WERI-Rb-1 (cell line): ENCODE data around the gene PFDN2.

ENCODE experiments used
- DNase-seq: peaks from one replicate; pipeline ENCODE4 v3.0.0-alpha.2; 2020
- H3K27ac ChIP-seq: fragments of 250-450 bp; sonication (Bioruptor Pico); 2 replicates; pipeline ENCODE4 v1.5.1; 2020; ENCODE audit warnings: mild to moderate bottlenecking, moderate library complexity
- H3K27me3 ChIP-seq: fragments of 250-450 bp; sonication (Bioruptor Pico); 2 replicates; pipeline ENCODE4 v1.5.1; 2021; ENCODE audit warnings: mild to moderate bottlenecking, low read depth, moderate library complexity; ENCODE audit not compliant: insufficient read depth, severe bottlenecking
- H3K36me3 ChIP-seq: fragments of 250-450 bp; sonication (Bioruptor Pico); 2 replicates; pipeline ENCODE4 v1.5.1; 2020; ENCODE audit warnings: mild to moderate bottlenecking, moderate library complexity
- H3K4me3 ChIP-seq: 2 replicates; pipeline ENCODE4 v1.5.1; 2011; ENCODE audit warnings: low read depth, mild to moderate bottlenecking, control low read depth, low read length
- H3K9me3 ChIP-seq: fragments of 250-450 bp; sonication (Bioruptor Pico); 2 replicates; pipeline ENCODE4 v1.5.1; 2021; ENCODE audit warnings: mild to moderate bottlenecking, moderate library complexity; ENCODE audit not compliant: severe bottlenecking
- TF ChIP-seq, protein P1 (sequence below): IDR thresholded peaks from 2 replicates; pipeline ENCODE4 v1.5.1; 2011; ENCODE audit warnings: low read depth, mild to moderate bottlenecking, control low read depth, inconsistent platforms, low read length

Gene PFDN2, protein sequence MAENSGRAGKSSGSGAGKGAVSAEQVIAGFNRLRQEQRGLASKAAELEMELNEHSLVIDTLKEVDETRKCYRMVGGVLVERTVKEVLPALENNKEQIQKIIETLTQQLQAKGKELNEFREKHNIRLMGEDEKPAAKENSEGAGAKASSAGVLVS

DNA sequence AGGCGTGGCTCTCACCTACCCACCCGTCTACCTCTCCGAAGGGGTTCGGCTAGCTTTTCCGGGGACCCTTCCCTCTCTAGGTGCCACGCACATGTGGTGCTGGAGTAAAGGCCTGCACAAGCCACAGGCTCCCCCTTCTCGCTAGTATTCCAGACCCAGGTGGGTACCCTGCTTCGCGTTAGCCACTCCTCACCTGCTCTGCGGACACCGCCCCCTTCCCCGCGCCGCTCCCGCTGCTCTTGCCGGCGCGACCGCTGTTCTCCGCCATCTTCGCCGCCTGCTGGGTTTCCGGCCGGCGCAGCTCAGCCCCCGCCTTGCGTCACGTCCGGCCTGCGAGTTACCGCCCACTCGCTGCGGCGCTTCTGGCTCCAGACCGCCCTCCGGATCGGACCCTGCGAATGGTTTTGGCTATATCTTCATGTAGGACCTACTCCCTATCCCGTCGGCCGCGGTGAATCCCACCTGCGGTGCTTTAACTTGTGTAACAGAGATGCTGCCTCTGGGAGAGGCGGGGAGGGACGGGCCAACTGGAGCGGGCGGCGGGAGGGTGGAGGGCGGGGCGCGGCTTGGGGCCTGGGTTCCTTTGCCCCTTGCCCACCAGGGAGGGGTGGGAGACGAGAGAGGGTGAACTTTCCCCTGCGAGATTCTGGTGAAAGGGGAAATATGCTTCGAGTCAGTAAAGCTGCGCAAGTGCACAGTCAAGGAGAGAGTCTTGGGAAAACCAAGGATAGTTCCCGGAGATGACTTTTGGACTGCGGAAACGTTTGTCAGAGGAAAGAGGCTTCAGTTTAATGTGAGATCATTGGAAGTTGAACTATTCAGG, at the start of gene PFDN2, which contains the start of gene NIT1:
Gene PFDN2, minus strand, starts transcription at position 279 of the 823 bp plus-strand sequence. Its CDS starts 11 bp downstream, at position 268.
Gene NIT1, plus strand, starts transcription at position 347 of the 823 bp plus-strand sequence. Its CDS starts 72 bp downstream, at position 419.
- Histone ChIP-seq H3K27me3 (no peaks in the 10 kb centered on the region), H3K27ac (peak within 1 kb of the TSS; percentile 84), H3K9me3 (no peaks in the 10 kb centered on the region), H3K4me3 (peak within 1 kb of the TSS; percentile 59), H3K36me3 (peaks cover 65% of the 10 kb centered on the region)
- TF ChIP-seq, protein P1, sequence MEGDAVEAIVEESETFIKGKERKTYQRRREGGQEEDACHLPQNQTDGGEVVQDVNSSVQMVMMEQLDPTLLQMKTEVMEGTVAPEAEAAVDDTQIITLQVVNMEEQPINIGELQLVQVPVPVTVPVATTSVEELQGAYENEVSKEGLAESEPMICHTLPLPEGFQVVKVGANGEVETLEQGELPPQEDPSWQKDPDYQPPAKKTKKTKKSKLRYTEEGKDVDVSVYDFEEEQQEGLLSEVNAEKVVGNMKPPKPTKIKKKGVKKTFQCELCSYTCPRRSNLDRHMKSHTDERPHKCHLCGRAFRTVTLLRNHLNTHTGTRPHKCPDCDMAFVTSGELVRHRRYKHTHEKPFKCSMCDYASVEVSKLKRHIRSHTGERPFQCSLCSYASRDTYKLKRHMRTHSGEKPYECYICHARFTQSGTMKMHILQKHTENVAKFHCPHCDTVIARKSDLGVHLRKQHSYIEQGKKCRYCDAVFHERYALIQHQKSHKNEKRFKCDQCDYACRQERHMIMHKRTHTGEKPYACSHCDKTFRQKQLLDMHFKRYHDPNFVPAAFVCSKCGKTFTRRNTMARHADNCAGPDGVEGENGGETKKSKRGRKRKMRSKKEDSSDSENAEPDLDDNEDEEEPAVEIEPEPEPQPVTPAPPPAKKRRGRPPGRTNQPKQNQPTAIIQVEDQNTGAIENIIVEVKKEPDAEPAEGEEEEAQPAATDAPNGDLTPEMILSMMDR = no peak
- DNase-seq = peak; percentile 93

DNA sequence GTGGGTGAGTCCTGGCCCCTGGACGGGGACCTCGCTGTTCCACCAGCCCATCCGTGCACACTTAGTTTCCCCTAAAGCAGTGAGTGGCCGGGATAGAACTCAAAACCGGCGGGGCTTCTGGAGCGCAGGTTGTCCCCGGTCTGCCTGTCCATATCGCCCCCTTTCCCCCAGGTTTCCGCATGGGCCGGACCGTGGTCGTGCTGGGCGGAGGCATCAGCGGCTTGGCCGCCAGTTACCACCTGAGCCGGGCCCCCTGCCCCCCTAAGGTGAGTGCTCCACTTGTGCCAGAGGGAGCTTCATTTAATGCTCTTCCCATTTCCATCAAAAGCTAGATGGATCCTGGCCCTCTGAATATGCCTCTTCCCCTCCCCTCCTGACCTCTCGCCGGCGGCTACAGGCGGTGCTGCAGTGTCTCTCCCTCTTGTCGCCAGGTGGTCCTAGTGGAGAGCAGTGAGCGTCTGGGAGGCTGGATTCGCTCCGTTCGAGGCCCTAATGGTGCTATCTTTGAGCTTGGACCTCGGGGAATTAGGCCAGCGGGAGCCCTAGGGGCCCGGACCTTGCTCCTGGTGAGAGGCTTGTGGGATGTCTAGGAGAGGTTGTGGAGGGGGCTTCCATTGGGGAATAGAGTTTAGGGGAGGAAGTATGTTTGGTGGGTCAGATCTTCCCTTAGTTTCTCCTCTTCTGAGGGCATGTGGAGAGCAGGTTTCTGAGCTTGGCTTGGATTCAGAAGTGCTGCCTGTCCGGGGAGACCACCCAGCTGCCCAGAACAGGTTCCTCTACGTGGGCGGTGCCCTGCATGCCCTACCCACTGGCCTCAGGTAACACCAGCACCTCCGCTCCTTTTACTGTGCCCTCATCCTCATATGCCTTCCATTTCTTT, 49.1 kb upstream of the PFDN2 start:
- peak; percentile 68 for DNase-seq
- peak overlapping the region; percentile 57 for H3K27ac ChIP-seq
- TF ChIP-seq, protein P1 = no peak
- peaks cover 71% of the 10 kb centered on the region for H3K36me3 ChIP-seq
- peak overlapping the region; percentile 68 for H3K4me3 ChIP-seq
- H3K27me3 ChIP-seq = no peaks in the 10 kb centered on the region
- no peaks in the 10 kb centered on the region for H3K9me3 ChIP-seq

DNA sequence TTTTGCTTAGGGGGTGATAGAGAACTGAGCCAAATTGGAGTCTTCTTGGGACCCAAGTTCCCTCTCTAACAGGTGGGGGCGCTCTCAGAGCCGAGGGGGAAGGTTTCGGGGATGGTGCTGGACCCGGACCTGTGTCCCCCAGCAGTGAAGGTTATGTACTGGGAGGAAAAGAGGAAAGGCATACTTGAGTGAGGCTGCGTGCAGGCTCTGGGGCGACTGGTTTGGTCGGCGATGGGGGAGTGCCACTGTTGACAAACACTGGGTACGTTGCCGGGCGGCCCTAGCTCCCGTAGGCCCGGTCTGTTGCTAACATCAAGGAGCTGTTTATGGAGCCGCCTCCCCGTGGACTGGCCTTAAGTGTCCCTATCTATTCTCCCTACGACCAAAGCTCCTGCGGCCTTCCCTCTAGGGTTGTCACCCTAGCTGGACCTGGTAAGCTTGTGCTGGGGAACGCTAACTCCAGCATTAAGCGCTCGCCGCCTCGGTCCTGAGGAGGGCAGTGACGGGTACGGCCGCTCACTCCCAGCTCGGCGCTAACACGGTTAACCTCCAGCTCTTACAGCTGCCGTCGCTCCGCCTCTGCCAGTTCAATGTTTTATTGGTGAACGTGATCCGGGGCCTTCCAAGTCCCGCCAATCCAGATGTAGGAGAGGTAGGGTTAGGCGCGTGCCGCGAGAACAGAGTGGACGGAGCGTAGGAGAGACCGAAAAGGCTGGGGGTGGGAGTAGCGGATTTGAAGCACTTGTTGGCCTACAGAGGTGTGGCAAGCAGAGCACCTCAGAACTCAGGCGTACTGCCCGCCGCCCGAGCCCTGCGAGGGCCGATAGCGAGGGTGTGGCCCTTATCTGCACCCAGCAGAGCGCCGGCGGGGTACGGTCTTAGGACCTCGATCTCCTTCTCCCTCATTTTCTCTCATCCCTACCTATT, 48.2 kb upstream of the PFDN2 start, which contains the start of gene PPOX:
Gene PPOX, plus strand, starts transcription at position 685 of the 927 bp plus-strand sequence. CDS start 422 bp downstream, outside the sequence.
- Histone ChIP-seq H3K9me3 (no peaks in the 10 kb centered on the region), H3K36me3 (peaks cover 68% of the 10 kb centered on the region), H3K27ac (peak within 1 kb of the TSS; percentile 61), H3K27me3 (no peaks in the 10 kb centered on the region), H3K4me3 (peak within 1 kb of the TSS; percentile 68)
- TF ChIP-seq, protein P1 = peak; percentile 74
- DNase-seq = peak; percentile 100

DNA sequence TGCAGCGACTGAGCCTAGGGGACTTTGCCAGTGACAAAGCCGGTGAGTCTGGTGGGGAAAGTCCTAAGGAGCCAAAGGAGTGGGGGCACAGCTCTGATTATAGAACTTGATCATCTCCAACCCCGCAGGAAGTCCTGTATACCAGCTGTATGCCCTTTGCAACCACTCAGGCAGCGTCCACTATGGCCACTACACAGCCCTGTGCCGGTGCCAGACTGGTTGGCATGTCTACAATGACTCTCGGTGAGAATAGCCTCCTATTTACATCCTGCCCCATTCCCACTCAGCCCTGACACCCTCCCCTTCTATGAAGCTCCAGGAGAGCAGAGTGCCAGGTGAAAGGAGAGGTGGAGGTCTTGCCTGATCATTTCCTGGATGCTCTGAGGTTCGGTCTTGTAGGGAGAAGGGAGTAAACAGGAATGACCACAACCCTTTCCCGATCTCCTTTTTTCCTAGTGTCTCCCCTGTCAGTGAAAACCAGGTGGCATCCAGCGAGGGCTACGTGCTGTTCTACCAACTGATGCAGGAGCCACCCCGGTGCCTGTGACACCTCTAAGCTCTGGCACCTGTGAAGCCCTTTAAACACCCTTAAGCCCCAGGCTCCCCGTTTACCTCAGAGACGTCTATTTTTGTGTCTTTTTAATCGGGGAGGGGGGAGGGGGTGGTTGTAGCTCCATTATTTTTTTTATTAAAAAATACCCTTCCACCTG, 47.2 kb upstream of the PFDN2 start:
- DNase-seq = no peak
- H3K36me3 ChIP-seq = peaks cover 63% of the 10 kb centered on the region
- H3K4me3 ChIP-seq = peak overlapping the region; percentile 68
- no peaks in the 10 kb centered on the region for H3K9me3 ChIP-seq
- TF ChIP-seq, protein P1 = no peak
- no peaks in the 10 kb centered on the region for H3K27me3 ChIP-seq
- peak overlapping the region; percentile 61 for H3K27ac ChIP-seq
